GM18526 (cell line): ENCODE measurements around the gene RBBP7.

Experiments
- POLR2A ChIP-seq: IDR thresholded peaks from 3 replicates; pipeline ENCODE4 v1.6.1; 2011; ENCODE audit not compliant: insufficient read length; ENCODE audit errors: extremely low read depth

Gene RBBP7

DNA sequence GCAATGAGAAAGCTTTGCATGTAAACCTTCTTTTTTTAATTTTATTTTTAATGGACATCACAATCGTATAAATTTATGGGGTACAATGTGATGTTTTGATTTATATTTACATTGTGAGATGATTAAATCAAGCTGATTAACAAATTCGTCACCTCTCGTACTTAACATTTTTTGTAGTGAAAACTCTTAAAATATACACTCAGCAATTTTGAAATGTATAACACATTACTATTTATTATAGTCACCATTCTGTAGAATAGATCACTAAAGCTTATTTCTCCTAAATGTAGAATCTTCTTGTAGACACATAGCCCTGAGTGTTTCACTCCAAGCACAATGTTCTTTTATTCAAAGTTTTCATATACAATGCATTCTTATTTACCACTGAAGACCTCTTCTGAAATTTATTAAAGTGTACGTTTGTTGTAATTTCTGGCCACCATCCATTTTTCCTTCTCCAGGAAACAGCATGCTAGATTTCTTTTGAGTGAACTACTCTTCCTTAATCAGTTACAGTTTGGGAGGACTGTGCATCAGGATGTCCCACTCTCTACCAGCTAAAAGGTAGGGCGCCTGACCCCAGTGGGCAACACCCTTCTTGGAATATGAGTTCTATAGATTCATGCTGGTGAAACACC is 4.4 kb upstream of the RBBP7 start:
- TF ChIP-seq POLR2A = no peak

DNA sequence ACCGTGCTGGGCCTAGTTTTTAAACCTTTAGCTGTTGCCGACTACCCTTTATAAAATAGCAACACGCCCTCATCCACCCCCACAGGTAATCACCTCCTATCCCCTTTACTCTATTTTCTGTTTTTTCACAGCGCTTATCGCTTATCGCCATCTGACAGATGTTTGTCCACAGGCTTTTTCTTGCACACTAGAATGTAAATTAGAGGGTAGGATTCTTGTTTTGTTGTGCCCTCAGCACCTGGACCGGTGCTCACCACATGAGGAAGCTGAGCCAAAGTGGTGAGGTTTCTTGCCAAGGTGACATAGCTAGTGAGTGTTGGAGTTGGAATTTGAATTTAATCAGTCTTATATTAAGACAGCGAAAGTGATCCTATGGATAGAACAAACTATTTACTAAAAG is 2.9 kb upstream of the RBBP7 start:
- no peak for TF ChIP-seq POLR2A

DNA sequence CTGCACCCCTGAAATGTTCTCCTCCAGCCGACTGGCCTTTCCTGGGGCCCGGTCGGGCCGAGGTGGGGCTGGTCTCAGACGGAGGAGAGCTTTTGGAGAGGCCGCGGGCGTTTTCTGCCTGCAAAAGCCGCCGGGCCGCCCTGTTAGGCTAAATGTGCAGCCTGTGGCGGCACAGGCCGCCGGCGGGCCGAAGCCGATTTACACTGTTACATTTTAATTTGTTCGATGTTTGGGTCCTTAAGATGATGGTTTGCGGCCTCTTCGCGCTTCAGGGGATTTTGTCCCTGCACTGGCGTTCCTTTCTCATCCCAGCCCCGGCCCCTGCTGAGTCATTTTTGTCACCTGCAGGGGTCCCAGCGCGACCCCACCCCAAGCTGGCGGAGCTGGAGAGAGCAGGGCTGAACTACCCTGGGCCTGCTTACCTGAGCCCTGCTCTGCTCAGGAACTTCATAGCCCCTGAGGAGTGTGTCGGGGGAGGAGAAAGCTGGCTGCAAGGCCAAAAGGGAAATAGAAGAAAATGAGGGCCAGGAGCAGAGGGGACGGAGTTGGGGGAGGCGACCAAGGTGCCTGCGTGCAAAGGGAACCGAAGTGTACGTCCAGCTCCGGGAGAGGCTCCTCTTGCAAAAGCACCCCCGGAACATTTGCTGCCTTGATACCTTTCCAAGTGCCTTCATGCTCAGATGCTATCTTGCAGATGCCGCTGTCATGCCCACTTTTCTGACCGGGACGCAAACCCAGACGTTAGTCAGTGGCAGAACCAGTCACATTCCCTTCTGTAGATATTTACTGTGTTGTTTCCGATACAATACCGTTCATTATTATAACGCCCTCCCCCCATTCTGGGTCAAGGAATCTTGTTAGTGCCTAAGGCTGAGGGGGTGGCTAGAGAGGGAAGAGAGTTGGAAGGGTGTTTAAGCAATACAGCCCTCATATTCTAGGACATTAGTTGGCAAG is 977 bp upstream of the RBBP7 start:
- no peak for TF ChIP-seq POLR2A

DNA sequence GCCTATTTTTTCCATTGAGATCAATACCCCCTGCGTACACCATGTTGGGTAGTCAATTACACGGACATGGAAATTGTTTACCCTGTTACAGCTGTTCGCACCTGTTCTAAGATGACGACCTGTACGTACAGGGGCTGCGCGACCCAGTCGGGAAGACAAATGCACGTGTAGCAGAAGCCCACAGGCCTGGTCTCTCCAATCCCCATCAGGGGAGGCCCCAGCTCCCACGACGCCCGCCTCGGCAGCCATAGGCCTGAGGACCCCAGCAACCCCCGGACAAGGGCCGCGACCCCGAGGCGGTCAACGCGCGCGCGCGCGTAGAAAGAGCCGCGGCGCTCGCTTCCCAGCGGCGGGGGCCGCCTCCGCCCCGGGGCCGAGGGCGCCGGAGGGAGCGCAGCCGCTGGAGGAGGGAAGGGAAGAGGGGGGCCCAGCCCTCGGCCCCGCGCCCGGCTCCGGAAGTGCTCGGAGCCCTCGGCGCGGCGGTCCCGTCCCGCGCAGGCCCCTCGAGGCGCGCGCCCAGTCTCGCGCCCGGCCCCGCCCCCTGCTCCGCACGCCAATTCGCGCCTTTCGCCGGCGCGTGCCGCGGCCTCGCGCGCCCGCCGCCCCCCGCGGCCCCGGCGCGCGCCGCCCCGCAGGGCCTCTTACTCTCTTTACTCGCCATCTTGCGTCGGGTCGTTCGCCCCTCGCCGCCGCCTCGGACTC is 618 bp downstream of the RBBP7 start:
- no peak for TF ChIP-seq POLR2A

DNA sequence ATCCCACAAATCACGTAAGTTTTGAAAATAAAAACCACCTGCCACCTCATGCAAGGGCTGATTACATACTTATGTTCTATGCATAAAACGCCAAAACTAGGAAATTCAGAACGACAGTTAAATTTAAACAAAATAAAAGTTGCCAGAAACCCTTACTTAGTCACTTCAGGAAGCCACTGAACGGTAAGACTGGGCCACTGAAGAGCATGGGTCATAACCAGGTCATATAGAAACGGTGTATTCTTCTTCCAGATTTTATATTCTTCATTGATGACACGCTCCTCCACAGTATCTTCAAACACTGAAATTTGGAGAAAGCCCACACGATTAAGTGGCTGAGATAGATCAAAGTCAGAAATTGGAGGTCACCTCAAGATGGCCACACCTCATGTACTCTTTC is 1.2 kb downstream of the RBBP7 start:
- no peak for TF ChIP-seq POLR2A

DNA sequence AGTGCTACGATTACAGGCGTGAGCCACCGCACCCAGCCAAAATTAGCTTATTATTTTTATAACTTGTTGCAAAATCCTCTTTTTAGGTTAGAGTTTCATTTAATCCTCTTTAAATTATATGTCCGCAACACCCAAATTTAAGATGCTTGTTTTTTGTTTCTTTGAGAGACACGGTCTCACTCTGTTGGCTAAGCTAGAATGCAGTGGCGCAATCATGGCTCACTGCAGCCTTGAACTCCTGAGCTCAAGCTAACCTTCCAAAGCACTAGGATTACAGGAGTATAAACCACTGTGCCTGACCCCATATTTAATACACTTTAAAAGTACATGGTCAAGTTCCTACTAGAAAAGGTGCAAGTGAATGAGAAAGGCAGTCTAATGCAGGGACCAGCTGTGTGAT is 2.2 kb downstream of the RBBP7 start:
- no peak for TF ChIP-seq POLR2A

DNA sequence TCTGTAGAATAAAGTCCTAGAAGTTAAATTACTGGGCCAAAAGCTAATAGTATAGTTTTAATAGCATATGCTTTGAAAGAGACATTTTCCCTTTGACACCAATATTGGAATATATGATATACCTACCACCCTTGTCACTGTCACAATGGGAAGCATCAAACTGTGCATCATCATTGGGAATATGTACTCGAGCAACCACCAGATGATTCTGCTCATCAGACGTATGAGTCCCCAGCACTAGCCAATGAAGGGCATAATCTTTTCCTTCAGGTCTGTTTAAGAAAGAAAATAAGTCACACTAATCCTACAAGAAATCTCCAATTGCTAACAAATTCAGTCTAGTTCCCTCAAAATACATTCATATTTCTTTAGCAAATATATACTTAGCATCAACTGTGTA is 7.3 kb downstream of the RBBP7 start:
- no peak for TF ChIP-seq POLR2A

DNA sequence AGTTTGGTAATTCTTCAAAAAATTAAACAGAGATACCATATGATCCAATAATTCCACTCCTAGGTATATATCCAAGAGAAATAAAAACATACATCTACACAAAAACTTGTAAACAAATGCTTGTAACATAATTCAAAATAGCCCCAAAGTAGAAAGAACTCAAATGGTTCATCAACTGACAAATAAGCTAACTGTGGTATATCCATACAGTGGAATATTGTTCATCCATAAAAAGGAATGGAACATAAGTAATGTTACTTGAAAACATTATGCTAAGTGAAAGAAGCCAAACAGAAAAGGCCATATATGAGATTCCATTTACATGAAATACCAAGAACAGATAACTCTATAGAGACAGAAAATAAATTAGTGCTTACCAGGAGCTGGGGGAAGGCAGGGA is 13.4 kb downstream of the RBBP7 start:
- no peak for TF ChIP-seq POLR2A

DNA sequence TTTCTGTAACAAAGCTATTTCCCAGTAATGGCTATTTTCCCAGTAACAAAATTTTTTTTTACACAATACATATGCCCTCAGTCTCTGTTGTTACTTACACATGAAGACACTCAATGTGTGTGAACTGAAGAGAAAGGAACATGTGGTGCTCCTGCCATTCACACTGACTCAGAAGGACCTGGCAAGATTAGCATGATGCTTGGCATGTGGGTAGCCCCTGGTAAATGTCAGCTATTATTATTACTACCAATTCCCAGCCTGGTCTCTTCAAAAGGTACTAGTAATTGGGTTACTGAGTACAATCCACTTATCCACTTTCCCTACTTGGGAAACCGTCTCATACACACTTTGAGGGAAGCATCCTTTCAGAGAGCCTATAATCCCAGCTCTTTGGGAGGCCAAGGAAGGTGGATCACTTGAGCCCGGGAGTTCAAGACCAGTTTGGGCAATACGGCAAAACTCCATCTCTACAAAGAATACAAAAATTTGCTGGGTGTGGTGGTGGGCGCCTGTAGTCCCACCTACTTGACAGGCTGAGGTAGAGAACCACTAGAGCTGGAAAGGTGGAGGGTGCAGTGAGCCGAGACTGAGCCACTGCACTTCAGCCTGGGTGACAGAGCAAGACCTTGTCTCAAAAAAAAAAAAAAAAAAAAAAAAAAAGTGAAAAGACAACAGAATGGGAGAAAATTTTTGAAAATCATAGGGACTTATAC is 14.6 kb downstream of the RBBP7 start:
- no peak for TF ChIP-seq POLR2A

DNA sequence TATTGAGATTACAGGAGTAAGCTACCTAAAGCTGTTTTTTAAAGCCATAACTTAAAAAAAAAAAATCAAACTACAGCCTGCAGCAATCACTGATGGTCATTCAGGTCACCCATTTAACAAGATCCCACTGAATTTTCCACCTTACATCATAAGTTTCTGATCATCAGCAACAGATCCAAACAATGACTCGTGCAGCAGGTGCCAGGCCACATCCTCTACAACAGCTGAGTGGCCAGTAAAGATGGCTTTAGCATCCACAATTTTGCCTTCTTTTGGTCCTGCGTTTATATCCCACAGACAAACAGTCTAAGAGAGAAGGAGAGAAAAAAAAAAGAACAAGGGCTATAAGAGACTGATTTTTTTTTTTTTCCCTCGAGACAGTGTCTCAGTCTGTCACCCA is 16.6 kb downstream of the RBBP7 start:
- no peak for TF ChIP-seq POLR2A

DNA sequence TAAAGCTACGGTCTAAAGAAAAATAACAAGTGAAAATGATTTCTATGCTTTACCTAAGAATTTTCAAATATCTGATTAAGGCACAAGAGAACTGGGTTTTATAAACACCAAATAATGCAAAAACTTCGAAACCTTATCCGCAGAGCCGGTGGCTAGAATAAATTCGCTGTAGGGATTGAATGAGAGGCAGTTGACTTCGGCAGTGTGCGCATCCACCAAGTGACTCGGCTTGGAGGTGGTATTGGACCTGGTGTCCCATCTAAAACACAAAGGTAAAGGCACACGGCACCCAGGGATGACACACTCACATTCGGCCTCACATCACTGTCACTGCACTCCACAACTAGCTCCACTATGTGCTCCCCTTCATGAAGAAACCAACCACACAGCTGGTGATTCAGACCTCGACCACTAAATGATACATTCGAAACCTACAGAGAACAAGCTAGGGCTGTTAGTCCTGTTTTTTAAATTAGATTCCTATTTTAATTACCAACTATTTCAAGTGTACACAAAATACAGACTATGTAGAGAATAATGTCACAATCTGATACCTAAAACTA is 17.5 kb downstream of the RBBP7 start:
- TF ChIP-seq POLR2A = no peak

DNA sequence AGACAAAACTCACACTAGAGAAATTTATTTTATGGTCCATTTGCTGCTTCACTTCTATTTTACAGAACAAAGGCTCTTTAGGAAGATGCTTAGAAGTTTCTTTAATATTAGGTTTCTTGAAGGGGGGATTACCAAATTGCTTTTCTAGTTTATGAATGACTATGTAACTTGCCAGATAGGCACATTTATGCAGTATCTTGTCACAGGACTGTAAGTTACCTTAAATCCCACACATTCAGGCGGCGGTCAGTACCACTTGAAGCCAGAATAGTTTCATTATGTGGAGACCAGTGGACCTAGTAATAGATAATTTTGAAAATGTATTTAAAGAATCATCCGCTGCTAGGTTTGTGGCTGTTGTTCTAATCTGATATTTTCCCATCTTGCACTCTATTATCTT is 18.3 kb downstream of the RBBP7 start:
- no peak for TF ChIP-seq POLR2A

DNA sequence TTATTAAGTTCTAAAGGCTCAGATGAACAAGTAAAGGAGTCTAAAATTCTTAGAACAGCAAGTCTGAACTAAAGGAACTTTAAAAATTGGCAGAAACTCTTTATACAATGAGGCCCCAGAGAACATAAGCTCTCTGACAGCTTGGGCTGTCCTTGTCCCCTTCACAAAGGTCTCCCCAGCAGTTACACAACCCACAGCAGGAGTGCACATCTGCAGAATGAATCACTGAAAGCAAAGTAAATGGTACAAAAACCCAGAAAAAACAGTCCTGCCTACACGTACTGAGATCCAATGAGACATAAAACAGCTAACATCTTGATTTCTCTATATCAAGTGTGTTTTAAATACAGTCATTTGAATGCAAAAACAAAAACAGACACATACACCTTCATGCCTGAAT is 18.7 kb downstream of the RBBP7 start:
- TF ChIP-seq POLR2A = no peak

DNA sequence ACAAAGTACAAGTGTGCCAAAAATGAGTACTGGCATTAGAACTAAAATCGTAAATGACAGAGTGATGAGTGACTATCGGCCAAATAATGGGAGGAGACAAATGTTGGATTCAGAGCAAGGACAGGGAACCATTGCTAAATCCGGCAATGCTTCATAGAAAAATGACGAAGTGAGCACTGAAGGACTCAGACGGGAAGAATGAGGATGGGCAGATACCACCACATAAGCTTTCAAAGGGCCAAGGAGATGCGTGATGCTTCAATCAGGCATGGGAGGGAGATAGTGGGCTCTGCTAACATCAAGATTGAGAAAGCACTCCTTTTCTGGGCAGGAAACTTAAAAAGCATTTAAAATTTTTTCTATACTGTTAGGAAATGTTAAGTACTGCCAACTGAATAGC is 21.6 kb downstream of the RBBP7 start:
- TF ChIP-seq POLR2A = no peak

DNA sequence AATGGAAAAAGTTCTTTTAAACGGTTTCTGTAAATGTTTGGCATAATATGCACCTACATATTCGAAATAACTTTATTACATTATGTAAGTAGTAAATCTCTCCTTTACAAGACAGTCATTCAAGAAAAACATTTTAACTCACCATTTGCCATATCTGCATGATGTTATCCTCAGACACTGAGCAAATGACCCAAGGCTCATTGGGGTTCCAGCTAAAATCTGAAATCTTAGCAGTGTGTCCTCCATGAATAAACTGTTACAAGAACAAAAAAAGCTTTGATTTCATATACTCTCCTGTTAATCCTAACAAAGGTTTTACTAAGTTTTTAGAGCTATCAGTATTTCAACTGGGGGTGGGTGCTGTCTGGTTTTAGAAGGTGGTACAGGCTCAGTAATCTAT is 24.5 kb downstream of the RBBP7 start:
- no peak for TF ChIP-seq POLR2A

DNA sequence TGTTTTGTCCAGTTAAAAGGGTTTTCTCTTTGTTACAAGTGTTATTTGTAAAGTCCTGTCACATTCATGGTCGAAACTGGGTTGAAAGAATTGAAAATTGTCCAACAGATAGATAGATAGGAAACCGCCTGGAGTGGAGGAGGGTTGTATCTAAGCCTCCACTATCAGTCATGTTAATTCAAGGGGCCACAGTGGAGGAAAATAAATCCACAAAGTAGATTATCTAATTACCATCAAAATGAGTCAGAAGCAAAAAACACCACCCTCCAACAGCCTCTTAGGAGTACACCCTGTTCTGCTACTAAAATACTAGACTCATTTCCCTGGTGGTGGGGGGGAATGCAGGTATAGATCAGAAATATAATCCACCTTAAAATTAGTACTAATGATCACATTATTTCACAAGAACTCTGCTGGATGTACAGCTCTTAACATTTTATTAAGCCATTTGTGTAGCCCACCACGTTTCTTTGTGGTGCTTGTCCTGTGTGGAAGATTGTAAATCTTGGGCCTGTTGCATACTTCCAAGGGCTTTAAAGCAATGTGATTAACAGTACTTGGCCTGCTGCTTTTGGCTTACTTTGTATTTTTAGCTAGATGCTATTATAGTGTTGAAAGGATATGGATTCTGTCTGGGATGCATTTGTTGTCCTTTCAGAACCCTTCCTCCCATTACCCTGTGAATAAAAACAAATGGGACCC is 26.8 kb downstream of the RBBP7 start:
- TF ChIP-seq POLR2A = no peak
